Activated B cell treated with CpG ODN at 0.5 μM for 24 hours (primary cell): ENCODE data around the gene KXD1. TPM values are rescaled to one million over a fixed set of nuclear protein-coding genes. Genes with fewer than 3 reads are reported as not detected.

Source experiments
- ATAC-seq: fragments of 200-7000 bp; cut with Tn5 transposase; one replicate; pipeline ENCODE4 v1.10.0; 2021; ENCODE audit warnings: low read depth, mild to moderate bottlenecking, moderate library complexity
- CTCF ChIA-PET: fragments of 350-600 bp; sonication (Branson Sonifier 250); formaldehyde crosslinking; loops from one replicate; lab custom pipeline; 2021; ENCODE audit warnings: antibody characterized with exemption; lab: Charles Lee
- POLR2A ChIA-PET: fragments of 350-600 bp; sonication (Branson Sonifier 250); formaldehyde crosslinking; loops from one replicate; lab custom pipeline; 2021; ENCODE audit warnings: antibody characterized with exemption; lab: Charles Lee
- DNase-seq: peaks from one replicate; pipeline ENCODE4 v3.0.0; 2022
- H3K27ac Mint-ChIP-seq: one replicate; pipeline ENCODE4 v1.8.0; 2020; ENCODE audit warnings: mixed read lengths
- H3K27me3 Mint-ChIP-seq: one replicate; pipeline ENCODE4 v1.8.0; 2021; ENCODE audit warnings: mixed read lengths
- H3K36me3 Mint-ChIP-seq: one replicate; pipeline ENCODE4 v1.8.0; 2021; ENCODE audit warnings: low read depth, mixed read lengths
- H3K4me1 Mint-ChIP-seq: one replicate; pipeline ENCODE4 v1.8.0; 2021; ENCODE audit warnings: mixed read lengths
- H3K4me3 Mint-ChIP-seq: one replicate; pipeline ENCODE4 v1.8.0; 2020; ENCODE audit warnings: mild to moderate bottlenecking, mixed read lengths
- H3K9me3 Mint-ChIP-seq: one replicate; pipeline ENCODE4 v1.8.0; 2020; ENCODE audit warnings: mixed read lengths
- CTCF ChIP-seq: fragments of 200-600 bp; IDR thresholded peaks from one replicate; pipeline ENCODE4 v1.8.0; 2022; ENCODE audit warnings: antibody characterized with exemption, mild to moderate bottlenecking
- intact Hi-C: fragments of 100-400 bp; cut with micrococcal nuclease; formaldehyde crosslinking; loops from one replicate; pipeline ENCODE4 v1.15.1; 2024
- total RNA-seq: library from RNA; stranded (reverse); gene quantifications from 2 replicates; pipeline ENCODE4 v1.2.3, GENCODE V29; 2022

Gene KXD1
- total RNA-seq, 1 donor from 2014 or later = 88.8 TPM

- CTCF ChIA-PET = no interaction called here
- Mint-ChIP-seq H3K4me1 (peaks cover 23% of the 10 kb centered on the region), H3K27ac (no peak overlapping the region), H3K36me3 (peaks cover 28% of the 10 kb centered on the region), H3K27me3 (no peaks in the 10 kb centered on the region), H3K9me3 (no peaks in the 10 kb centered on the region), H3K4me3 (no peak overlapping the region)
- no peak for ATAC-seq
- intact Hi-C loops = loop anchor here (5.0 kb wide), 1 partner anchor 46 kb away; the partner anchor contains the start of gene REX1BD
- TF ChIP-seq CTCF = no peak
- DNase-seq = no peak
- POLR2A ChIA-PET = interaction anchor here (1.5 kb wide), 1 partner anchor 30 kb away, joined by 15 read pairs; the partner anchor contains the start of gene UBA52
These were observed 16.2 kb upstream of the KXD1 start for GRCh38 chr19:18541258-18541991.

GRCh38 chr19:18541992-18542940 lies 15.4 kb upstream of the KXD1 start:
- DNase-seq = no peak
- peak overlapping the region; percentile 83 for H3K27ac Mint-ChIP-seq
- H3K36me3 Mint-ChIP-seq = peaks cover 23% of the 10 kb centered on the region
- H3K4me1 Mint-ChIP-seq = peaks cover 23% of the 10 kb centered on the region
- ChIA-PET CTCF (no interaction called here), POLR2A (interaction anchor here (0.6 to 3.6 kb wide), 7 partner anchors 15 to 424 kb away, joined by 3 to 47 read pairs (median 4); partner anchors contain the start of genes COPE, DDX49, ELL and KXD1)
- no peak for ATAC-seq
- H3K4me3 Mint-ChIP-seq = peak overlapping the region; percentile 89
- no peaks in the 10 kb centered on the region for H3K9me3 Mint-ChIP-seq
- H3K27me3 Mint-ChIP-seq = no peaks in the 10 kb centered on the region
- TF ChIP-seq CTCF = no peak
- intact Hi-C loops = loop anchor here (5.0 kb wide), 1 partner anchor 45 kb away; the partner anchor contains the start of gene REX1BD

GRCh38 chr19:18542941-18543813 lies 14.5 kb upstream of the KXD1 start, which contains the start of gene FKBP8:
TSS of gene FKBP8 (minus strand) at chr19:18543573. CDS start at chr19:18541970, 1,603 bp downstream.
- ATAC-seq (peak; percentile 99), DNase-seq (peak; percentile 92)
- intact Hi-C loops = loop anchor here (1.0 to 5.0 kb wide), 3 partner anchors 21 to 44 kb away; partner anchors contain the start of genes ELL, REX1BD and UBA52
- Mint-ChIP-seq H3K27ac (peak within 1 kb of the TSS; percentile 90), H3K9me3 (no peaks in the 10 kb centered on the region), H3K27me3 (no peaks in the 10 kb centered on the region), H3K4me1 (peaks cover 23% of the 10 kb centered on the region), H3K4me3 (peak within 1 kb of the TSS; percentile 90), H3K36me3 (peaks cover 21% of the 10 kb centered on the region)
- POLR2A ChIA-PET = interaction anchor here (0.6 to 3.6 kb wide), 10 partner anchors 14 to 425 kb away, joined by 3 to 47 read pairs (median 4); partner anchors contain the start of genes COPE, DDX49, ELL and KXD1
- CTCF ChIA-PET = interaction anchor here (1.0 to 1.1 kb wide), 2 partner anchors 21 to 28 kb away, joined by 4 read pairs; partner anchors contain the start of genes ELL and UBA52
- TF ChIP-seq CTCF = no peak

GRCh38 chr19:18543814-18544475 lies 13.7 kb upstream of the KXD1 start:
- intact Hi-C loops = loop anchor here (1.0 to 5.0 kb wide), 4 partner anchors 13 to 43 kb away; partner anchors contain the start of genes ELL, KXD1, REX1BD and UBA52
- ATAC-seq = peak; percentile 60
- Mint-ChIP-seq H3K4me3 (peak overlapping the region; percentile 90), H3K4me1 (peaks cover 23% of the 10 kb centered on the region), H3K36me3 (peaks cover 17% of the 10 kb centered on the region), H3K9me3 (no peaks in the 10 kb centered on the region), H3K27me3 (peaks cover 4% of the 10 kb centered on the region), H3K27ac (peak overlapping the region; percentile 90)
- POLR2A ChIA-PET = interaction anchor here (1.1 to 3.6 kb wide), 4 partner anchors 13 to 45 kb away, joined by 3 to 47 read pairs (median 15); partner anchors contain the start of genes ELL, KXD1, REX1BD and UBA52
- TF ChIP-seq CTCF = no peak
- no peak for DNase-seq
- CTCF ChIA-PET = interaction anchor here (1.0 to 1.1 kb wide), 3 partner anchors 22 to 45 kb away, joined by 3 to 4 read pairs (median 4); partner anchors contain the start of genes ELL, REX1BD and UBA52
